Stomach smooth muscle (tissue), 2 donors: ENCODE data around the gene PTOV1.
A peak's percentile ranks its signal among the peaks of the same experiment; 100 is the strongest.

ENCODE experiments used
- H3K27ac ChIP-seq: one replicate; pipeline ENCODE4 v1.7.0; 2013; ENCODE audit warnings: mild to moderate bottlenecking, low read length, inconsistent platforms
- H3K27me3 ChIP-seq, 2 donors: one replicate each; pipeline ENCODE4 v1.7.0; 2013; ENCODE audit warnings: low read length in 2 of 2; ENCODE audit not compliant: insufficient read depth in 2 of 2, control insufficient read depth in 1 of 2
- H3K36me3 ChIP-seq, 2 donors: one replicate each; pipeline ENCODE4 v1.7.0; 2013; ENCODE audit warnings: low read length in 2 of 2; ENCODE audit not compliant: control insufficient read depth in 2 of 2, insufficient read depth in 2 of 2
- H3K4me1 ChIP-seq: one replicate; pipeline ENCODE4 v1.7.0; 2013; ENCODE audit warnings: low read length; ENCODE audit not compliant: control insufficient read depth, insufficient read depth
- H3K4me3 ChIP-seq, 2 donors: one replicate each; pipeline ENCODE4 v1.7.0; 2013; ENCODE audit warnings: low read length in 2 of 2
- H3K9ac ChIP-seq, 2 donors: one replicate each; pipeline ENCODE4 v1.7.0; 2013; ENCODE audit warnings: low read length in 2 of 2, mild to moderate bottlenecking in 1 of 2
- H3K9me3 ChIP-seq, 2 donors: one replicate each; pipeline ENCODE4 v1.7.0; 2013; ENCODE audit warnings: low read length in 2 of 2; ENCODE audit not compliant: control insufficient read depth in 2 of 2
- donor health status: healthy.
- donor health status: Pancreatic carcinoma.

PTOV1 gene

GRCh38 chr19:49844138-49845095, 6.5 kb upstream of the PTOV1 start:
- H3K4me1 ChIP-seq = no peaks in the 10 kb centered on the region
- H3K27me3 ChIP-seq = no peaks in the 10 kb centered on the region
- H3K36me3 ChIP-seq = peaks cover 0 to 3% of the 10 kb centered on the region in 2 donors
- no peak overlapping the region for H3K4me3 ChIP-seq
- no peaks in the 10 kb centered on the region for H3K9me3 ChIP-seq
- H3K9ac ChIP-seq = no peak overlapping the region
- H3K27ac ChIP-seq = no peak overlapping the region

- no peaks in the 10 kb centered on the region for H3K27me3 ChIP-seq
- no peak overlapping the region for H3K27ac ChIP-seq
- no peaks in the 10 kb centered on the region for H3K9me3 ChIP-seq
- peaks cover 6% of the 10 kb centered on the region for H3K4me1 ChIP-seq
- H3K9ac ChIP-seq = no peak overlapping the region
- no peaks in the 10 kb centered on the region for H3K36me3 ChIP-seq
- H3K4me3 ChIP-seq = no peak overlapping the region
These were observed 5.5 kb upstream of the PTOV1 start for GRCh38 chr19:49845414-49845813.

- Histone ChIP-seq H3K9ac (no peak overlapping the region), H3K4me3 (no peak overlapping the region), H3K9me3 (no peaks in the 10 kb centered on the region), H3K27me3 (no peaks in the 10 kb centered on the region), H3K27ac (no peak overlapping the region), H3K4me1 (peaks cover 8% of the 10 kb centered on the region), H3K36me3 (no peaks in the 10 kb centered on the region)
These were observed 4.6 kb upstream of the PTOV1 start for GRCh38 chr19:49846408-49846807.

- no peak overlapping the region for H3K27ac ChIP-seq
- H3K4me3 ChIP-seq = no peak overlapping the region
- H3K9me3 ChIP-seq = no peaks in the 10 kb centered on the region
- H3K4me1 ChIP-seq = peaks cover 23% of the 10 kb centered on the region
- H3K36me3 ChIP-seq = no peaks in the 10 kb centered on the region
- H3K27me3 ChIP-seq = no peaks in the 10 kb centered on the region
- H3K9ac ChIP-seq = no peak overlapping the region
These were observed 2.9 kb upstream of the PTOV1 start for GRCh38 chr19:49847731-49848696.

- Histone ChIP-seq H3K4me1 (peaks cover 30% of the 10 kb centered on the region), H3K9me3 (no peaks in the 10 kb centered on the region), H3K27me3 (no peaks in the 10 kb centered on the region), H3K27ac (no peak overlapping the region), H3K36me3 (no peaks in the 10 kb centered on the region), H3K9ac (no peak overlapping the region), H3K4me3 (no peak overlapping the region)
These were observed 2.0 kb upstream of the PTOV1 start for GRCh38 chr19:49848938-49849337.

GRCh38 chr19:49849433-49850220, 1.3 kb upstream of the PTOV1 start:
- Histone ChIP-seq H3K9me3 (no peaks in the 10 kb centered on the region), H3K4me1 (peaks cover 32% of the 10 kb centered on the region), H3K36me3 (no peaks in the 10 kb centered on the region), H3K4me3 (peak overlapping the region; percentile 65 to 90), H3K9ac (peak overlapping the region; percentile 57 to 66), H3K27ac (peak overlapping the region; percentile 99), H3K27me3 (no peaks in the 10 kb centered on the region)

GRCh38 chr19:49850221-49850486, 805 bp upstream of the PTOV1 start:
- Histone ChIP-seq H3K4me3 (peak overlapping the region; percentile 65 to 90), H3K4me1 (peaks cover 32% of the 10 kb centered on the region), H3K9me3 (no peaks in the 10 kb centered on the region), H3K27me3 (no peaks in the 10 kb centered on the region), H3K9ac (peak overlapping the region; percentile 57 to 66), H3K36me3 (peaks cover 0 to 2% of the 10 kb centered on the region in 2 donors), H3K27ac (peak overlapping the region; percentile 99)

GRCh38 chr19:49851456-49852259, 699 bp downstream of the PTOV1 start:
- H3K4me1 ChIP-seq = peaks cover 32% of the 10 kb centered on the region
- peaks cover under 1 to 10% of the 10 kb centered on the region in 2 donors for H3K36me3 ChIP-seq
- peak overlapping the region in 1 of 2 donors; percentile 64 for H3K9ac ChIP-seq
- no peaks in the 10 kb centered on the region for H3K27me3 ChIP-seq
- H3K9me3 ChIP-seq = no peaks in the 10 kb centered on the region
- no peak overlapping the region for H3K27ac ChIP-seq
- peak overlapping the region; percentile 64 to 90 for H3K4me3 ChIP-seq

- Histone ChIP-seq H3K27me3 (no peaks in the 10 kb centered on the region), H3K27ac (no peak overlapping the region), H3K9ac (peak overlapping the region in 1 of 2 donors; percentile 30), H3K9me3 (no peaks in the 10 kb centered on the region), H3K36me3 (peaks cover 10 to 14% of the 10 kb centered on the region in 2 donors), H3K4me1 (peaks cover 32% of the 10 kb centered on the region), H3K4me3 (peak overlapping the region; percentile 64 to 90)
These were observed 1.7 kb downstream of the PTOV1 start for GRCh38 chr19:49852631-49853126.
